ENCODE data around the gene TMEM62. TPM values are rescaled to one million over a fixed set of nuclear protein-coding genes. Genes with fewer than 3 reads are reported as not detected.
A peak's percentile ranks its signal among the peaks of the same experiment; 100 is the strongest.
"Not testable (repeated sequence)": the region's sequence is repeated elsewhere in the genome, so short reads cannot be mapped to it uniquely, and the experiment has no call there.

TMEM62 gene
- total RNA-seq, 1 donor from 2014 or later, result 52.2 TPM

- peaks cover 4% of the 10 kb centered on the region for H3K9me3 Mint-ChIP-seq
- intact Hi-C loops (cut with micrococcal nuclease), result no loop called here
- peaks cover 4% of the 10 kb centered on the region for H3K4me1 Mint-ChIP-seq
- H3K27ac Mint-ChIP-seq, result no peak overlapping the region
- ChIA-PET CTCF (interaction anchor here (0.6 to 6.4 kb wide), 2 partner anchors 58 to 64 kb away, joined by 4 to 290 read pairs; no protein-coding TSS in a partner anchor), POLR2A (interaction anchor here (0.7 kb wide), 1 partner anchor 19 kb away, joined by 4 read pairs; no protein-coding TSS in a partner anchor)
- DNase-seq (no peak), ATAC-seq (ENCODE audit: low read depth) (no peak)
- no peaks in the 10 kb centered on the region for H3K36me3 Mint-ChIP-seq (ENCODE audit: low read depth)
- TF ChIP-seq, protein P1, sequence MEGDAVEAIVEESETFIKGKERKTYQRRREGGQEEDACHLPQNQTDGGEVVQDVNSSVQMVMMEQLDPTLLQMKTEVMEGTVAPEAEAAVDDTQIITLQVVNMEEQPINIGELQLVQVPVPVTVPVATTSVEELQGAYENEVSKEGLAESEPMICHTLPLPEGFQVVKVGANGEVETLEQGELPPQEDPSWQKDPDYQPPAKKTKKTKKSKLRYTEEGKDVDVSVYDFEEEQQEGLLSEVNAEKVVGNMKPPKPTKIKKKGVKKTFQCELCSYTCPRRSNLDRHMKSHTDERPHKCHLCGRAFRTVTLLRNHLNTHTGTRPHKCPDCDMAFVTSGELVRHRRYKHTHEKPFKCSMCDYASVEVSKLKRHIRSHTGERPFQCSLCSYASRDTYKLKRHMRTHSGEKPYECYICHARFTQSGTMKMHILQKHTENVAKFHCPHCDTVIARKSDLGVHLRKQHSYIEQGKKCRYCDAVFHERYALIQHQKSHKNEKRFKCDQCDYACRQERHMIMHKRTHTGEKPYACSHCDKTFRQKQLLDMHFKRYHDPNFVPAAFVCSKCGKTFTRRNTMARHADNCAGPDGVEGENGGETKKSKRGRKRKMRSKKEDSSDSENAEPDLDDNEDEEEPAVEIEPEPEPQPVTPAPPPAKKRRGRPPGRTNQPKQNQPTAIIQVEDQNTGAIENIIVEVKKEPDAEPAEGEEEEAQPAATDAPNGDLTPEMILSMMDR (IDR thresholded peaks at IDR 0.05), result no peak
- peaks cover 14% of the 10 kb centered on the region for H3K27me3 Mint-ChIP-seq
- no peak overlapping the region for H3K4me3 Mint-ChIP-seq
Measured at GRCh38 chr15:43221422-43221821, 88.0 kb downstream of the TMEM62 start.

- no peaks in the 10 kb centered on the region for H3K36me3 Mint-ChIP-seq (ENCODE audit: low read depth)
- no peak overlapping the region for H3K4me3 Mint-ChIP-seq
- POLR2A ChIA-PET, result interaction anchor here (0.5 to 1.6 kb wide), 3 partner anchors 60 to 1986 kb away, joined by 3 to 8 read pairs (median 5); no protein-coding TSS in a partner anchor
- H3K27ac Mint-ChIP-seq, result no peak overlapping the region
- peaks cover 4% of the 10 kb centered on the region for H3K4me1 Mint-ChIP-seq
- intact Hi-C loops (cut with micrococcal nuclease), result loop anchor here (1.0 kb wide), 2 partner anchors 45 to 60 kb away; no protein-coding TSS in a partner anchor
- peaks cover 8% of the 10 kb centered on the region for H3K27me3 Mint-ChIP-seq
- CTCF ChIA-PET, result interaction anchor here (0.6 to 6.4 kb wide), 28 partner anchors 10 to 133 kb away, joined by 3 to 290 read pairs (median 4); partner anchors contain the start of gene TGM5
- peak; percentile 83 for ATAC-seq (ENCODE audit: low read depth)
- H3K9me3 Mint-ChIP-seq, result no peaks in the 10 kb centered on the region
- TF ChIP-seq, protein P1 (IDR thresholded peaks at IDR 0.05), result no peak
- no peak for DNase-seq
Measured at GRCh38 chr15:43225201-43225949, 92.0 kb downstream of the TMEM62 start.

DNA sequence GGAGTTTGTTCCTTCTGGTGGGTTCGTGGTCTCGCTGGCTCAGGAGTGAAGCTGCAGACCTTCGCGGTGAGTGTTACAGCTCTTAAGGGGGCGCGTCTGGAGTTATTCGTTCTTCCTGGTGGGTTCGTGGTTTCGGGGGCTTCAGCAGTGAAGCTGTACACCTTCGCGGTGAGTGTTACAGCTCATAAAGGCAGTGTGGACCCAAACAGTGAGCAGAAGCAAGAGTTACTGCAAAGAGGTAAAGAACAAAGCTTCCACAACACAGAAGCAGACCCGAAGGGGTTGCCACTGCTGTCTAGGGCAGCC lies 92.5 kb downstream of the TMEM62 start:
- H3K9me3 Mint-ChIP-seq; H3K4me1 Mint-ChIP-seq; ATAC-seq (ENCODE audit: low read depth); H3K36me3 Mint-ChIP-seq (ENCODE audit: low read depth); H3K27me3 Mint-ChIP-seq; H3K27ac Mint-ChIP-seq; H3K4me3 Mint-ChIP-seq; DNase-seq: not testable (repeated sequence)
- ChIA-PET CTCF (interaction anchor here (0.8 to 6.4 kb wide), 22 partner anchors 9 to 132 kb away, joined by 3 to 290 read pairs (median 5); partner anchors contain the start of gene TGM5), POLR2A (interaction anchor here (0.6 to 1.6 kb wide), 2 partner anchors 60 to 120 kb away, joined by 3 to 8 read pairs; no protein-coding TSS in a partner anchor)
- intact Hi-C loops (cut with micrococcal nuclease), result loop anchor here (1.0 kb wide), 2 partner anchors 44 to 59 kb away; no protein-coding TSS in a partner anchor

DNA sequence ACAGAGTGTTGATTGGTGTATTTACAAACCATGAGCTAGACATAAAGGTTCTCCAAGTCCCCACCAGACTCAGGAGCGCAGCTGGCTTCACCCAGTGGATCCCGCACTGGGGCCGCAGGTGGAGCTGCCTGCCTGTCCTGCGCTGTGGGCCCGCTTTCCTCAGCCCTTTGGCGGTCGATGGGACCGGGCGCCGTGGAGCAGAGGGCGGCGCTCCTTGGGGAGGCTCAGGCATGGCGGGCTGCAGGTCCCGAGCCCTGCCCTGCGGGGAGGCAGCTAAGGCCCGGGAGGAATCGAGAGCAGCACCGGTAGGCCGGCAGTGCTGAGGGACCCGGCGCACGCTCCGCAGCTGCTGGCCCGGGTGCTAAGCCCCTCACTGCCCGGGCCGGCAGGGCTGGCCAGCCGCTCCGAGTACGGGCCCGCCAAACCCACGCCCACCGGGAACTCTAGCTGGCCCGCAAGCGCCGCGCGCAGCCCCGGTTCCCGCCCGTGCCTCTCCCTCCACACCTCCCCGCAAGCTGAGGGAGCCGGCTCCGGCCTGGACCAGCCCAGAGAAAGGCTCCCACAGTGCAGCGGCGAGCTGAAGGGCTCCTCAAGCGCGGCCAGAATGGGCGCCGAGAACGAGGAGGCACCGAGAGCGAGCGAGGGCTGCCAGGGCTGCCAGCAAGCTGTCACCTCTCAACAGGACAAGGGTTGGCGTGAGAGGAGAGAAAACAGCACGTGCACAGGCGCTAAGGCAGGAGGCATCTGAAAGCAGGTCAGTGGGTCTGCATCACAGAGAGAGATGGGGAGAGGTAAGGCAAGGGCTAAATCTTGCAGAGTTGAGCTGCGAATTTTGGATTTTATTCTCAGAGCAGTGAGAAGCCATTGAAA lies 93.3 kb downstream of the TMEM62 start:
- DNase-seq (no peak), ATAC-seq (ENCODE audit: low read depth) (no peak)
- intact Hi-C loops (cut with micrococcal nuclease), result no loop called here
- TF ChIP-seq, protein P1 (IDR thresholded peaks at IDR 0.05), result no peak
- H3K27me3 Mint-ChIP-seq, result peaks cover 8% of the 10 kb centered on the region
- no peak overlapping the region for H3K4me3 Mint-ChIP-seq
- CTCF ChIA-PET, result interaction anchor here (0.8 to 6.4 kb wide), 10 partner anchors 9 to 58 kb away, joined by 3 to 290 read pairs (median 6); partner anchors contain the start of gene TGM5
- no peak overlapping the region for H3K27ac Mint-ChIP-seq
- no peaks in the 10 kb centered on the region for H3K36me3 Mint-ChIP-seq (ENCODE audit: low read depth)
- H3K4me1 Mint-ChIP-seq, result peaks cover 4% of the 10 kb centered on the region
- H3K9me3 Mint-ChIP-seq, result no peaks in the 10 kb centered on the region
- POLR2A ChIA-PET, result interaction anchor here (1.6 kb wide), 1 partner anchor 59 kb away, joined by 8 read pairs; no protein-coding TSS in a partner anchor

DNA sequence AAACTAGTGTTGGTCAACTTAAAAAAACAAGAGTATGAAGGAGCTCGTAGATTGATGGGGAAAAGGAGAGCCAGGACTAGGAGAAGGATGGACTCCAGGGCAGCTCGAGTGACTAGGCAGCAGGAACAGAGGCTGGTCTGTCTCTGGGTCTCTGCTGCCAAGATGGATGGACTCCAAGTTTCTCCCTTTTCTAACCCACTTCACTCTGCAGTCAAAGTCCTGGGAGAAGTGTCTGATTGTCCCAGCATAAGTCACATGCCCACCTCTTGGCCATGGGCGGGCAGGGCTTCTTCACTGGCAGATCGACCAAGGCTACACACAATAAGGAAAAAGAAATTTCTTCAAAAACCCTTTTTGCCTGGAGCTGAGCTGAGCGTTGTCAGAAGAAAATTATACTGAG lies 96.6 kb downstream of the TMEM62 start:
- intact Hi-C loops (cut with micrococcal nuclease), result no loop called here
- Mint-ChIP-seq H3K4me1 (peaks cover 4% of the 10 kb centered on the region), H3K4me3 (no peak overlapping the region), H3K27ac (no peak overlapping the region), H3K9me3 (no peaks in the 10 kb centered on the region), H3K36me3 (ENCODE audit: low read depth) (no peaks in the 10 kb centered on the region), H3K27me3 (peaks cover 3% of the 10 kb centered on the region)
- DNase-seq (no peak), ATAC-seq (ENCODE audit: low read depth) (no peak)
- ChIA-PET CTCF (interaction anchor here (1.4 to 1.8 kb wide), 2 partner anchors 11 to 55 kb away, joined by 6 to 8 read pairs; no protein-coding TSS in a partner anchor), POLR2A (no interaction called here)
- TF ChIP-seq, protein P1 (IDR thresholded peaks at IDR 0.05), result no peak
